Measurements from ENCODE around the gene CGNL1. TPM values are rescaled to one million over a fixed set of nuclear protein-coding genes. Genes with fewer than 3 reads are reported as not detected.

Gene CGNL1
- total and polyA plus RNA-seq, 5 donors from 2014 or later = not detected

DNA sequence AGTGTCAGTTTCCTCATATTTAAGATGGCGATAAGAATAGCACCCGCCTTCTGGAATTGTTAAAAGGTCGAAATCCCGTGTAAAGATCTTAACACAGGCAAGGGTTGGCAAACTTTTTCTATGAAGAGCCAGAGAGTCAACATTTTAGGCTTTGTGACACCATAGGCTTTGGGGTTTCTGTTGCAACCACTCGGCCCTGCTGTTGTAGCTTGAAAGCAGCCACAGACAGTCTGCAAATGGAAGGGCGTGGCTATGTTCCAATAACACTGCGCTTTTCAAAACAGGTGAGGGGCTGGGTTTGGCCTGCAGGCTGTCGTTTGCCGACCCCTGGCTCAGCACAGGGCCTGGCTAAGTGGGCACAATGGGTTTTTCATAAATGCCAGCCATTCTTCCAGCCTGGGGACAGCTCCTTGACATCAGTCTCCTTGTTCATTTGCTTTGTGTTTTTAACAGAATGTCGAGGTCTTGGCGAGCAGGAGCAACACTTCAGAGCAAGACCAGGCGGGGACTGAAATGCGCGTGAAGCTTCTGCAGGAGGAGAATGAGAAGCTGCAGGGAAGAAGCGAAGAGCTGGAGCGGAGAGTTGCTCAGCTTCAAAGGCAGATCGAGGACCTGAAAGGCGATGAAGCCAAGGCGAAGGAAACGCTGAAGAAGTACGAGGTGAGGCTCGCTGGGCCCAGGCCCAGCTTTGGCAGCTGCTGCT is 140.2 kb downstream of the CGNL1 start:
- Histone ChIP-seq H3K4me1 (ENCODE audit: control insufficient read depth, insufficient read depth, low read length, poor library complexity, severe bottlenecking) (no peaks in the 10 kb centered on the region), H3K27me3 (ENCODE audit: control insufficient read depth, insufficient read depth, low read length) (no peaks in the 10 kb centered on the region), H3K4me3 (ENCODE audit: low read depth, low read length) (no peak overlapping the region), H3K27ac (ENCODE audit: insufficient read depth, low read length, poor library complexity, severe bottlenecking) (no peak overlapping the region), H3K9me3 (ENCODE audit: control insufficient read depth in 2 of 2, low read length in 2 of 2) (no peaks in the 10 kb centered on the region), H3K36me3 (ENCODE audit: control insufficient read depth, insufficient read depth, low read length) (no peaks in the 10 kb centered on the region)
- Mint-ChIP-seq H3K27ac (no peak overlapping the region), H3K9me3 (no peaks in the 10 kb centered on the region), H3K36me3 (no peaks in the 10 kb centered on the region), H3K4me1 (no peaks in the 10 kb centered on the region), H3K27me3 (peaks cover 7% of the 10 kb centered on the region), H3K4me3 (no peak overlapping the region)
- ATAC-seq (ENCODE audit: low read depth in 2 of 2) (no peak), DNase-seq (no peak)

DNA sequence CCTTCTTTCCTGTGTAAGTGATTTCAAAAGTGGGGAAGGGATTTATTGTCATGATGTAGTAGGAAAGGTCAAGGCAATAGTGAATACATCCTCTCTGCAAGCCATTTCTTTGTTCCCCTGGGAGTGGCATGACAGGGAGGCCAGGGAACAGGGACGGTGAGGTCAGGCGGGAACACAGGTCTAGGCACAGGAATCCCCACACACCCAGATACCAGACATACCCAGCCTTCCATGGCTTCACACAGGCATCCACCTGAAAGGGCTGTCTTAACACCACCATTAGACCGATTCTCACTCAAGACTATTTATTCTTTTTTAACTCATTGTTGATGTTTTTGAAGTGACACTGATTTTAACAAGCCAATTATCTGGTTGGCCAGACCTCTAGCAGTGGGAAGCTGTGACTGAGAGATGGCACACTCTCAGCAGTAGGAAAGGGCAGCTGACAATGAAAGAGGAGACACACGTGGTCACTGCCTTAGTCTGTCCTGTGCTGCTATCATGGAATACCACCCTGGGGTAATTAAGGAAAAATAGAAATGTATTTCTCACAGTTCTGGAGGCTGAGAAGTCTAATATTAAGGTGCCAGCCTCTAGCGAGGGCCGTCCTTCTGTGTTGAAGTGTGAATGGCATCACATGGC is 140.8 kb downstream of the CGNL1 start:
- DNase-seq = no peak
- Mint-ChIP-seq H3K36me3 (no peaks in the 10 kb centered on the region), H3K4me3 (no peak overlapping the region), H3K4me1 (no peaks in the 10 kb centered on the region), H3K27ac (no peak overlapping the region), H3K9me3 (no peaks in the 10 kb centered on the region), H3K27me3 (peaks cover 7% of the 10 kb centered on the region)
- no peaks in the 10 kb centered on the region for H3K36me3 ChIP-seq (ENCODE audit: control insufficient read depth, insufficient read depth, low read length)
- ATAC-seq (ENCODE audit: low read depth in 2 of 2) = no peak
- H3K27me3 ChIP-seq (ENCODE audit: control insufficient read depth, insufficient read depth, low read length) = no peaks in the 10 kb centered on the region
- H3K9me3 ChIP-seq (ENCODE audit: control insufficient read depth in 2 of 2, low read length in 2 of 2) = no peaks in the 10 kb centered on the region
- no peak overlapping the region for H3K27ac ChIP-seq (ENCODE audit: insufficient read depth, low read length, poor library complexity, severe bottlenecking)
- H3K4me3 ChIP-seq (ENCODE audit: low read depth, low read length) = no peak overlapping the region
- no peaks in the 10 kb centered on the region for H3K4me1 ChIP-seq (ENCODE audit: control insufficient read depth, insufficient read depth, low read length, poor library complexity, severe bottlenecking)

DNA sequence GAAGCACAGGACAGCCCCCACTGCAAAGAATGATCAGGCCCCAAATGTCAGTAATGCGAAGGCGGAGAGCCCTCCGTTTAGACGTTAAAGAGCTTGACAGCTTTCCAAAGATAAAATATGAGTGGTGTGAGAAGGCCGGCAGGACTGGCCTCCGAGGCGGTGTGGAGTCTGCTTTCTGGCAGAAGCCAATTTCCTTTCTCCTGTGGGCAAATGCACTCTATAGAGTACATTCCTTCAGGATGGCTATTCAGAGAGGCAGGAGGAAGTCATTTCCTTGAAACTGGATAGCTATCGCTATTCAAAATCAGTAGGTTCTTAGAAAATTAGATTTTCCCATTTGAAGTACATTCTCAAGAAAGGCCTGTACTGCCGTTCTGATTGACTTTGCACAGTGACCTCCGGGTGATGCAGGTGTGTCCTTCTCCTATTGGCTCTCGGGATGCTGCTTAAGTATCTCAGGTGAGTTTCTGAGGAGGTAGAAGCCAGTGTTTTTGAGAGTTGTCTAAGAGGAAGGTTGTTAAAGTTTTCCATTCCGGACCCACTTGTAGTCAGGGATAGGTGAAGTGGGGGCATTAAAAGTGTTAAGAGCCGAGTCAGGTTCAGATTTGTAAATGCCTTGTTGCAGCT is 142.6 kb downstream of the CGNL1 start:
- Mint-ChIP-seq H3K27ac (peak overlapping the region in 1 of 3 donors; percentile 61), H3K27me3 (peaks cover 13% of the 10 kb centered on the region), H3K9me3 (no peaks in the 10 kb centered on the region), H3K4me1 (no peaks in the 10 kb centered on the region), H3K4me3 (peak overlapping the region in 1 of 4 donors; percentile 36), H3K36me3 (no peaks in the 10 kb centered on the region)
- no peaks in the 10 kb centered on the region for H3K27me3 ChIP-seq (ENCODE audit: control insufficient read depth, insufficient read depth, low read length)
- H3K4me3 ChIP-seq (ENCODE audit: low read depth, low read length) = no peak overlapping the region
- no peaks in the 10 kb centered on the region for H3K9me3 ChIP-seq (ENCODE audit: control insufficient read depth in 2 of 2, low read length in 2 of 2)
- ATAC-seq (ENCODE audit: low read depth in 2 of 2) (no peak), DNase-seq (no peak)
- no peak overlapping the region for H3K27ac ChIP-seq (ENCODE audit: insufficient read depth, low read length, poor library complexity, severe bottlenecking)
- H3K4me1 ChIP-seq (ENCODE audit: control insufficient read depth, insufficient read depth, low read length, poor library complexity, severe bottlenecking) = no peaks in the 10 kb centered on the region
- no peaks in the 10 kb centered on the region for H3K36me3 ChIP-seq (ENCODE audit: control insufficient read depth, insufficient read depth, low read length)

DNA sequence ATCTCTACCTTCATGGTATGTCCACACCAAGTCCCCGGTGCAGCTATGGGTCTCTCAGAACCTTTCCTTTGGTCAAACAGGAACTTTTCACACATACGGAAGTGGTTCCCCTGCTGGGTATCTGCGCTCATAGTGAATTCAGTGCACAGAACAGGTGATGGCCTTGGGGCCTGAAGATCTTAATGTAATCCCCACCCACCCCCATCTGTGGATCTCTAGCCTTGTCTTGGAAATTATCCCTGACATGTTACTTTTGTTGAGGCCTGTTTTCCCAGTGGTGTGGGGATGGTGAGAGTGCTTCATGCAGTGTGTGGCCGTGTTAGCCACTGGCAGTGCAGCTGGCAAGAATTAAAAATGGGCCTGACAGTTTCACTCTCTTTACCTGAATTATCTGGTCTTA is 143.5 kb downstream of the CGNL1 start:
- peaks cover 6% of the 10 kb centered on the region for H3K27me3 Mint-ChIP-seq
- ATAC-seq (ENCODE audit: low read depth in 2 of 2) (no peak), DNase-seq (no peak)
- no peaks in the 10 kb centered on the region for H3K9me3 ChIP-seq (ENCODE audit: control insufficient read depth in 2 of 2, low read length in 2 of 2)
- H3K36me3 ChIP-seq (ENCODE audit: control insufficient read depth, insufficient read depth, low read length) = no peaks in the 10 kb centered on the region
- H3K4me1 ChIP-seq (ENCODE audit: control insufficient read depth, insufficient read depth, low read length, poor library complexity, severe bottlenecking) = no peaks in the 10 kb centered on the region
- no peaks in the 10 kb centered on the region for H3K27me3 ChIP-seq (ENCODE audit: control insufficient read depth, insufficient read depth, low read length)
- H3K27ac Mint-ChIP-seq = no peak overlapping the region
- no peak overlapping the region for H3K4me3 ChIP-seq (ENCODE audit: low read depth, low read length)
- H3K36me3 Mint-ChIP-seq = no peaks in the 10 kb centered on the region
- H3K4me1 Mint-ChIP-seq = no peaks in the 10 kb centered on the region
- H3K4me3 Mint-ChIP-seq = no peak overlapping the region
- no peaks in the 10 kb centered on the region for H3K9me3 Mint-ChIP-seq
- no peak overlapping the region for H3K27ac ChIP-seq (ENCODE audit: insufficient read depth, low read length, poor library complexity, severe bottlenecking)

DNA sequence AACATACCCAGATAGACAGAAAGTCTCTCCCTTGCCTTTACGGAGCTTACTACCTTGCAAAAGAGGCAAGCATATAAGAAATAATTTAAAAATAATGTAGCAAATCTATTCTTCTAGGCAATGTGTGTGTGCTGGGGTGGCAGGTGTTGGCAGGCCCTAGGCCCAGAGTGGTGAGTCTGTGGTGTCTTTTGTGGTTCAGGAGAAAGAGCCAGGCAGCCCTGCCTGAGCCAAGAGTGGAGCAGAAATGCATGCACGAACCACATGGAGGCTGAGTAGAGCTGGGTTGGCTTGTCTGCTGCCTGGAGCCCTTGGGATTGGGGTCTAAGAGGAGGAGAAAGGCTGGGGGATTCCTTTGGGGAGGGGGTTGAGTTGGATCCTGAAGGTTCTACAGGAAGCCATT is 145.2 kb downstream of the CGNL1 start:
- no peaks in the 10 kb centered on the region for H3K36me3 Mint-ChIP-seq
- H3K4me1 ChIP-seq (ENCODE audit: control insufficient read depth, insufficient read depth, low read length, poor library complexity, severe bottlenecking) = no peaks in the 10 kb centered on the region
- H3K27ac Mint-ChIP-seq = no peak overlapping the region

DNA sequence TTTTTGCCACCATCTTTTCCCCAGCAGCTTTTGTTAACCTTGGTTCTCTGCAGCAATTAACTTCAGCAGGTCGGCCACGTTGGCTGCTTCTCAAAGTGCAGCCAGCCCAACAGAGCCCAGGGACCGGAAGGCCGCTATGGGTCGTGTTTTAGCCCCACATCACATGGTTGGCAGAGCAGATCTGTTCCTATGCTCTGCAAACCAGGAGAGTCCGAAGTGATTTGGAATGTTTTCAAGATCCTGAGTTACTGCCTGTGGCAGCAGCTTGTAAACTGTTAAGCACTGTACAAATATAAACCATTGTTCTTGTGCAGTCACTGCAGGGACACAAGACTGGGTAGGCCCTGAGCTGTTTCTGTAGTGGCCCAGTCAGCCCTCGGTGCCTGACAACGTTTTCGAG is 145.8 kb downstream of the CGNL1 start:
- Histone ChIP-seq H3K36me3 (ENCODE audit: control insufficient read depth, insufficient read depth, low read length) (no peaks in the 10 kb centered on the region), H3K27ac (ENCODE audit: insufficient read depth, low read length, poor library complexity, severe bottlenecking) (no peak overlapping the region), H3K4me1 (ENCODE audit: control insufficient read depth, insufficient read depth, low read length, poor library complexity, severe bottlenecking) (no peaks in the 10 kb centered on the region), H3K27me3 (ENCODE audit: control insufficient read depth, insufficient read depth, low read length) (peaks cover 2% of the 10 kb centered on the region), H3K4me3 (ENCODE audit: low read depth, low read length) (no peak overlapping the region), H3K9me3 (ENCODE audit: control insufficient read depth in 2 of 2, low read length in 2 of 2) (no peaks in the 10 kb centered on the region)
- ATAC-seq (ENCODE audit: low read depth in 2 of 2) (no peak), DNase-seq (no peak)
- Mint-ChIP-seq H3K9me3 (no peaks in the 10 kb centered on the region), H3K4me3 (no peak overlapping the region), H3K27ac (no peak overlapping the region), H3K4me1 (no peaks in the 10 kb centered on the region), H3K36me3 (no peaks in the 10 kb centered on the region), H3K27me3 (peaks cover 21% of the 10 kb centered on the region)

More for the DNA sequence above, 145.2 kb downstream of the CGNL1 start:
- DNase-seq (no peak), ATAC-seq (ENCODE audit: low read depth in 2 of 2) (no peak)
- Mint-ChIP-seq H3K4me1 (no peaks in the 10 kb centered on the region), H3K4me3 (no peak overlapping the region), H3K27me3 (peaks cover 17% of the 10 kb centered on the region), H3K9me3 (no peaks in the 10 kb centered on the region)
- peaks cover 2% of the 10 kb centered on the region for H3K27me3 ChIP-seq (ENCODE audit: control insufficient read depth, insufficient read depth, low read length)
- no peaks in the 10 kb centered on the region for H3K36me3 ChIP-seq (ENCODE audit: control insufficient read depth, insufficient read depth, low read length)
- no peak overlapping the region for H3K27ac ChIP-seq (ENCODE audit: insufficient read depth, low read length, poor library complexity, severe bottlenecking)
- H3K9me3 ChIP-seq (ENCODE audit: control insufficient read depth in 2 of 2, low read length in 2 of 2) = no peaks in the 10 kb centered on the region
- no peak overlapping the region for H3K4me3 ChIP-seq (ENCODE audit: low read depth, low read length)

DNA sequence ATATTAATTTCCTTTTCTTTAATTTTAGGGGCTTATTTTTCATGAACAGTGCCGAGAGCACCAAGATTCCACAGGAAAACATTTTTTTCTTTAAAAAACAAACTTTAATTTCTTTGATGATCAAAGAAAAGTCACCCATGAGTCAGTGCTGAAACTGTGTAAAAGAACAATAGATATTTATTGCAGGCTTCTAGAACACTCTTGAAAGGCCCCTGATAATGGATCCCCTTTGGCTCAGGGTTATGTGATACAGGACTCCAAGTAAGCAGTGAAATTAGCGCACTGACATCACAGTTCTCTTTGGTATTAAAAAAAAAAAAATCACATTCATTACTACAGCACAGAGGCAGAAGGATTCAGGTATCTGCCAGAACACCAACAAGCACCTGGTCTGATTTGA is 149.3 kb downstream of the CGNL1 start:
- Histone ChIP-seq H3K36me3 (ENCODE audit: control insufficient read depth, insufficient read depth, low read length) (no peaks in the 10 kb centered on the region), H3K27ac (ENCODE audit: insufficient read depth, low read length, poor library complexity, severe bottlenecking) (no peak overlapping the region), H3K4me1 (ENCODE audit: control insufficient read depth, insufficient read depth, low read length, poor library complexity, severe bottlenecking) (no peaks in the 10 kb centered on the region), H3K4me3 (ENCODE audit: low read depth, low read length) (no peak overlapping the region), H3K27me3 (ENCODE audit: control insufficient read depth, insufficient read depth, low read length) (peaks cover 2% of the 10 kb centered on the region), H3K9me3 (ENCODE audit: control insufficient read depth in 2 of 2, low read length in 2 of 2) (no peaks in the 10 kb centered on the region)
- no peak for ATAC-seq (ENCODE audit: low read depth in 2 of 2)
- Mint-ChIP-seq H3K27me3 (peaks cover 28% of the 10 kb centered on the region), H3K36me3 (no peaks in the 10 kb centered on the region), H3K4me3 (no peak overlapping the region), H3K4me1 (no peaks in the 10 kb centered on the region), H3K27ac (peak overlapping the region in 1 of 3 donors; percentile 49), H3K9me3 (no peaks in the 10 kb centered on the region)
- no peak for DNase-seq
